ENCODE data around the gene ITGAD.

Gene ITGAD

DNA sequence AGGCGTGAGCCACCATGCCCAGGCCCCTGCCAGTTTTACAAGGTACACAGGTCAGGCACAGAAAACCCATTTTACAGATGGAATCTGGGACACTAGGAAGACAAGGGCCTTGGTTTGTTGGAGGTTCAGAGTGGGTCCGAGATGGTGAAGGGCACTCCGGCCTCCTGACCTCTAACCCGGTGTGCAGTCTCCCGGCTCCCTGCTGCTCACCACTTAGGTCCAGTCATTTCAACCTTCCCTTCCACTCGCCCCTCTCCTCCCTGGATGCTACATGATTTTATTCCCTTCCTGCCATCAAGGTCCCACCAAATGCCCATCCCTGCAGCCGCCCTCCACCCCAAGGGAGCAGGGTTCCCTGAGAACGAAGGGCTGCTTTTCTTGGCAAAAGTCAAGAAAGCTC lies 29.4 kb upstream of the ITGAD start:
- no peak for DNase-seq (ENCODE audit: extremely low read depth, insufficient read length)
- Histone ChIP-seq H3K4me3 (replicated peaks; ENCODE audit: low read depth, low read length) (no peak overlapping the region), H3K36me3 (ENCODE audit: control insufficient read depth, insufficient read depth, low read length) (no peaks in the 10 kb centered on the region), H3K27me3 (replicated peaks; ENCODE audit: control insufficient read depth, insufficient read depth, low read length) (no peaks in the 10 kb centered on the region)
- TF ChIP-seq CTCF (IDR thresholded peaks at IDR 0.05; ENCODE audit: insufficient read depth, low read length, poor library complexity, severe bottlenecking), result no peak

- H3K4me3 ChIP-seq (replicated peaks; ENCODE audit: low read depth, low read length), result no peak overlapping the region
- no peak for TF ChIP-seq CTCF (IDR thresholded peaks at IDR 0.05; ENCODE audit: insufficient read depth, low read length, poor library complexity, severe bottlenecking)
- H3K36me3 ChIP-seq (ENCODE audit: control insufficient read depth, insufficient read depth, low read length), result no peaks in the 10 kb centered on the region
- DNase-seq (ENCODE audit: extremely low read depth, insufficient read length), result no peak
- H3K27me3 ChIP-seq (replicated peaks; ENCODE audit: control insufficient read depth, insufficient read depth, low read length), result no peaks in the 10 kb centered on the region
Observed at GRCh38 chr16:31364421-31364820, 28.7 kb upstream of the ITGAD start.

- Histone ChIP-seq H3K36me3 (ENCODE audit: control insufficient read depth, insufficient read depth, low read length) (no peaks in the 10 kb centered on the region), H3K27me3 (replicated peaks; ENCODE audit: control insufficient read depth, insufficient read depth, low read length) (no peaks in the 10 kb centered on the region), H3K4me3 (replicated peaks; ENCODE audit: low read depth, low read length) (no peak overlapping the region)
- DNase-seq (ENCODE audit: extremely low read depth, insufficient read length), result peak; percentile 50
- no peak for TF ChIP-seq CTCF (IDR thresholded peaks at IDR 0.05; ENCODE audit: insufficient read depth, low read length, poor library complexity, severe bottlenecking)
Observed at GRCh38 chr16:31365131-31365865, 27.8 kb upstream of the ITGAD start.

DNA sequence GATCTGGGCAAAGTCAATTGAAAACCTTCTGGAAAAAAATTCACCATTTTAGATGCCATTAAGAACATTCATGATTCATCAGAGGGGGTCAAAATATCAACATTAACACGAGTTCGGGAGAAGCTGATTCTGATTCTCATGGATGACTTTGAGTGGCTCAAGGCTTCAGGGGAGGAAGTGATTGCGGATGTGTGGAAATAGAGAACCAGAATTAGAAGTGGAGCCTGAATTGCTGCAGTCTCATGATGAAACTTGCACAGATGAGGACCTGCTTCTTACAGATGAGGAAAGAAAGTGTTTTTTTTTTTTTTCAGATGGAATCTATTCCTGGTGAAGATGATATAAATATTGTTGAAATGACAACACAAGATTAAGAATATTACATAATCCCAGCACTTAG lies 25.3 kb upstream of the ITGAD start:
- DNase-seq (ENCODE audit: extremely low read depth, insufficient read length), result no peak
- Histone ChIP-seq H3K4me3 (replicated peaks; ENCODE audit: low read depth, low read length) (no peak overlapping the region), H3K27me3 (replicated peaks; ENCODE audit: control insufficient read depth, insufficient read depth, low read length) (no peaks in the 10 kb centered on the region), H3K36me3 (ENCODE audit: control insufficient read depth, insufficient read depth, low read length) (no peaks in the 10 kb centered on the region)
- no peak for TF ChIP-seq CTCF (IDR thresholded peaks at IDR 0.05; ENCODE audit: insufficient read depth, low read length, poor library complexity, severe bottlenecking)

DNA sequence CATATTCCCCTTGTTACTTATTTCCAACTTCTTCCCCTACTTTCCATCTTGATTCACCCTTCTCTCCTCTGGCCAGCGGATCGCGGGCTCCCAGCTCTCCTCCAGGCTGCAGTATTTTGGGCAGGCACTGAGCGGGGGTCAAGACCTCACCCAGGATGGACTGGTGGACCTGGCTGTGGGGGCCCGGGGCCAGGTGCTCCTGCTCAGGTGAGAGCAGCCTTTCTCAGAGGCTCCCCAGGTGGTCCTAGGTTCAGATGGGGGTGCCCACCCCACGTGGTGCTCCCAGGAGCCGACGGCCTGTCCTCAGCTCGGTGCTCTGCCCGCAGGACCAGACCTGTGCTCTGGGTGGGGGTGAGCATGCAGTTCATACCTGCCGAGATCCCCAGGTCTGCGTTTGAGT lies 22.1 kb upstream of the ITGAD start:
- H3K27me3 ChIP-seq (replicated peaks; ENCODE audit: control insufficient read depth, insufficient read depth, low read length), result no peaks in the 10 kb centered on the region
- no peak for TF ChIP-seq CTCF (IDR thresholded peaks at IDR 0.05; ENCODE audit: insufficient read depth, low read length, poor library complexity, severe bottlenecking)
- no peaks in the 10 kb centered on the region for H3K36me3 ChIP-seq (ENCODE audit: control insufficient read depth, insufficient read depth, low read length)
- H3K4me3 ChIP-seq (replicated peaks; ENCODE audit: low read depth, low read length), result no peak overlapping the region
- no peak for DNase-seq (ENCODE audit: extremely low read depth, insufficient read length)

Measured in GM06990 (cell line).